Stomach (tissue), 4 donors: Measurements from ENCODE around the gene SFN.

ENCODE experiments used
- CTCF ChIP-seq, 7 experiments: fragments of 450-650 bp in 4 of 7; fragments of 200-600 bp in 3 of 7; sonication (generic) in 3 of 7; IDR thresholded peaks; one replicate each; pipeline ENCODE4 v1.5.1; 2016 to 2019; ENCODE audit warnings: antibody characterized with exemption in 7 of 7, control low read depth in 2 of 7, mild to moderate bottlenecking in 1 of 7
- EP300 ChIP-seq: sonication (generic); formaldehyde crosslinking; IDR thresholded peaks from one replicate; pipeline ENCODE4 v1.6.1; 2017; ENCODE audit warnings: antibody characterized with exemption
- POLR2A ChIP-seq, 4 donors: fragments of 450-650 bp; IDR thresholded peaks; one replicate each; pipeline ENCODE4 v1.6.1; 2016; ENCODE audit warnings: antibody characterized with exemption in 4 of 4, control low read depth in 2 of 4, mild to moderate bottlenecking in 1 of 4, moderate library complexity in 1 of 4
- POLR2AphosphoS5 ChIP-seq, 3 donors: sonication (generic); formaldehyde crosslinking; IDR thresholded peaks; one replicate each; pipeline ENCODE4 v1.6.1; 2016; ENCODE audit warnings: antibody characterized with exemption in 3 of 3

GRCh38 chr1:26910343-26911160, 47.6 kb downstream of the SFN start:
- TF ChIP-seq POLR2A (IDR thresholded peaks at IDR 0.05) (no peak), CTCF (IDR thresholded peaks at IDR 0.05) (no peak), EP300 (no peak), POLR2AphosphoS5 (IDR thresholded peaks at IDR 0.05) (peak in 1 of 3 donors; percentile 22)
